ENCODE data around the gene ESYT1.

- TF ChIP-seq EZH2 (IDR thresholded peaks at IDR 0.05; ENCODE audit: insufficient read depth, poor library complexity, severe bottlenecking): no peak
- no peak for TF ChIP-seq EZH2phosphoT487 (IDR thresholded peaks at IDR 0.05; ENCODE audit: insufficient read depth, low read depth)
These were observed 15.2 kb downstream of the ESYT1 start for GRCh38 chr12:56143217-56143616.
